ENCODE data around the gene GKAP1. TPM values are rescaled to one million over a fixed set of nuclear protein-coding genes. Genes with fewer than 3 reads are reported as not detected.

Gene GKAP1
- total RNA-seq, 1 donor from 2014 or later: 3.5 TPM

DNA sequence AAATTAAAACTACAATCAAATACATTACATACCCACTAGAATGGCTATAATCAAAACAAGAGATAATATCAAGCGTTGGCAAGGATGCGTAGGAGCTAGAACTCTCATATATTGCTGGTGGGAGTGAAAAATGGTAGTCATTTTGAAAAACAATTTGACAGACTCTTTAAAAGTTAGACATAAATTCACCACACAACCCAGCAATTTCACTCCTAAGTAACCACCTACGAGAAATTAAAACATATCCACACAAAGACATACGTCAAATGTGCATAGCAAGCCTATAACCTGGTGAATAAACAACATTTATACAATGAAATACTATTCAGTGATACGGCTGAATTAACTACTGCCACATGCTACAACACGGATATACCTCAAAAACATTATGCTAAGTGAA lies 44.7 kb downstream of the GKAP1 start:
- DNase-seq (ENCODE audit: low spot score): no peak
- no peaks in the 10 kb centered on the region for H3K4me1 Mint-ChIP-seq (ENCODE audit: unreplicated experiment)
- H3K9me3 Mint-ChIP-seq (ENCODE audit: unreplicated experiment): no peaks in the 10 kb centered on the region
- TF ChIP-seq, protein P1, sequence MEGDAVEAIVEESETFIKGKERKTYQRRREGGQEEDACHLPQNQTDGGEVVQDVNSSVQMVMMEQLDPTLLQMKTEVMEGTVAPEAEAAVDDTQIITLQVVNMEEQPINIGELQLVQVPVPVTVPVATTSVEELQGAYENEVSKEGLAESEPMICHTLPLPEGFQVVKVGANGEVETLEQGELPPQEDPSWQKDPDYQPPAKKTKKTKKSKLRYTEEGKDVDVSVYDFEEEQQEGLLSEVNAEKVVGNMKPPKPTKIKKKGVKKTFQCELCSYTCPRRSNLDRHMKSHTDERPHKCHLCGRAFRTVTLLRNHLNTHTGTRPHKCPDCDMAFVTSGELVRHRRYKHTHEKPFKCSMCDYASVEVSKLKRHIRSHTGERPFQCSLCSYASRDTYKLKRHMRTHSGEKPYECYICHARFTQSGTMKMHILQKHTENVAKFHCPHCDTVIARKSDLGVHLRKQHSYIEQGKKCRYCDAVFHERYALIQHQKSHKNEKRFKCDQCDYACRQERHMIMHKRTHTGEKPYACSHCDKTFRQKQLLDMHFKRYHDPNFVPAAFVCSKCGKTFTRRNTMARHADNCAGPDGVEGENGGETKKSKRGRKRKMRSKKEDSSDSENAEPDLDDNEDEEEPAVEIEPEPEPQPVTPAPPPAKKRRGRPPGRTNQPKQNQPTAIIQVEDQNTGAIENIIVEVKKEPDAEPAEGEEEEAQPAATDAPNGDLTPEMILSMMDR (IDR thresholded peaks at IDR 0.05; ENCODE audit: unreplicated experiment): no peak
- no peak overlapping the region for H3K4me3 Mint-ChIP-seq (ENCODE audit: unreplicated experiment)
- no peaks in the 10 kb centered on the region for H3K27me3 Mint-ChIP-seq (ENCODE audit: unreplicated experiment)
- H3K36me3 Mint-ChIP-seq (ENCODE audit: low read depth, unreplicated experiment): no peaks in the 10 kb centered on the region
- no peak overlapping the region for H3K27ac Mint-ChIP-seq (ENCODE audit: unreplicated experiment)

DNA sequence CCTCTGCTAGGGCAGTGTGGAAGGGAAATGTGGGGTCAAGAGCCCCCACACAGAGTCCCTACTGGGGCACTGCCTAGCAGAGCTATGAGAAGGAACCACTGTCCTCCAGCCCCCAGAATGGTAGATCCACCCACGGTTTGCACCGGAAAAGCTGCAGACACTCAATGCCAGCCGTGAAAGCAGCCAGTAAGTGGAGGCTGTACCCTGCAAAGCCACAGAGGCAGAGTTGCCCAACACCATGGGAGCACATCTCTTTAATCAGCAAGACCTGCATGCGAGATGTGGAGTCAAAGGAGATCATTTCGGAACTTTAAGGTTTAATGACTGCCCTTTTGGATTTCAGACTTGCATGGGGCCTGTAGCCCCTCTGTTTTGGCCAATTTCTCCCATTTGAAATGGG lies 52.2 kb downstream of the GKAP1 start:
- TF ChIP-seq, protein P1 (IDR thresholded peaks at IDR 0.05; ENCODE audit: unreplicated experiment): no peak
- H3K36me3 Mint-ChIP-seq (ENCODE audit: low read depth, unreplicated experiment): no peaks in the 10 kb centered on the region
- H3K9me3 Mint-ChIP-seq (ENCODE audit: unreplicated experiment): no peaks in the 10 kb centered on the region
- no peak overlapping the region for H3K4me3 Mint-ChIP-seq (ENCODE audit: unreplicated experiment)
- no peak overlapping the region for H3K27ac Mint-ChIP-seq (ENCODE audit: unreplicated experiment)
- H3K27me3 Mint-ChIP-seq (ENCODE audit: unreplicated experiment): no peaks in the 10 kb centered on the region
- no peaks in the 10 kb centered on the region for H3K4me1 Mint-ChIP-seq (ENCODE audit: unreplicated experiment)
- no peak for DNase-seq (ENCODE audit: low spot score)

DNA sequence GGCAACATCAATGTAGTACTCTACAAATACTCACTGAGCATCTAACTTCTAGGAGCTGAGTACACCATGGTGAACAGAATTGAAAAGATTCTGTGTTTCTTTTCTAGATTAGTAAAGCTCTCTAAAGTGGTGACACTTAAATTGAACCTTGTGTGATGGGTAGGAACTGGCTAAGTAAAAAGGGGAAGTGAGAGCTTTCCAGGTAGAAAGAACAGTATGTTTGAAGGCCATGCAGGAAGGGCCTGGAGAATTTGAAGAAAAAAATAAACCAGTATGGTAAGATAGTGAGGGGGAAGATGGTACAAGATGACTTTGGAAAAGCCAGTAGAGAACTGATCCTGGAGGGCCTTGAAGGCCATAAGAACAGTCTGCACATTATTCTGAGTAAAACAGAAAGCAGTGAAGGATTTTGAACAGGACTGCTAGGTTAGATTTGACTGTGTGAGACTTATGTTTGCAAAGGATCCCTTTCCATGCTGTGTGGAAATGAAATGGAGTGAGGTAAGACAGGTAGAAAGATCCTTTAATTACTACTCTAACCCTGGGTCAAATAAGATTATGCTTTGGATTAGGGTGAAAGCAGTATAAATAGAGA lies 63.1 kb downstream of the GKAP1 start:
- H3K36me3 Mint-ChIP-seq (ENCODE audit: low read depth, unreplicated experiment): no peaks in the 10 kb centered on the region
- no peak overlapping the region for H3K4me3 Mint-ChIP-seq (ENCODE audit: unreplicated experiment)
- no peaks in the 10 kb centered on the region for H3K27me3 Mint-ChIP-seq (ENCODE audit: unreplicated experiment)
- H3K27ac Mint-ChIP-seq (ENCODE audit: unreplicated experiment): no peak overlapping the region
- DNase-seq (ENCODE audit: low spot score): no peak
- TF ChIP-seq, protein P1 (IDR thresholded peaks at IDR 0.05; ENCODE audit: unreplicated experiment): no peak
- no peaks in the 10 kb centered on the region for H3K4me1 Mint-ChIP-seq (ENCODE audit: unreplicated experiment)
- no peaks in the 10 kb centered on the region for H3K9me3 Mint-ChIP-seq (ENCODE audit: unreplicated experiment)

DNA sequence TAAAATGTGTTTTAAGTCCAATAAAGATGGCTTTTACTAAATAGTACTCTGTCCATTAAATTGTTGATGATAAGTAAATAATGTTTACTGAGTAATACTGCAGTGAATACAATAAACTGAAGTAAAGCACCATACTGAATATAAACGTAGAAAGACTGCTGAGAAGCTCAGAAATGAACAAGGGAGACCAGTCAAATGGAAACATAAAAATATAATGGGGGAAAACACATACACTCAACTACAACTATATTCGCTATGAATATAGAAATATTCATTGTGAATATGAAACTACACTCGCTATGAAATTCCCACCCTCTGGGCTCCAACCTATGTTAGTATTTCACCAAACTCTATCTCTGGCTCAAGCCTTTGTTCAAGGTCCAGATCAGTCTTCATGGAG lies 67.9 kb downstream of the GKAP1 start:
- Mint-ChIP-seq H3K9me3 (ENCODE audit: unreplicated experiment) (no peaks in the 10 kb centered on the region), H3K4me1 (ENCODE audit: unreplicated experiment) (no peaks in the 10 kb centered on the region), H3K4me3 (ENCODE audit: unreplicated experiment) (no peak overlapping the region), H3K27ac (ENCODE audit: unreplicated experiment) (no peak overlapping the region), H3K36me3 (ENCODE audit: low read depth, unreplicated experiment) (no peaks in the 10 kb centered on the region), H3K27me3 (ENCODE audit: unreplicated experiment) (no peaks in the 10 kb centered on the region)
- TF ChIP-seq, protein P1 (IDR thresholded peaks at IDR 0.05; ENCODE audit: unreplicated experiment): no peak
- no peak for DNase-seq (ENCODE audit: low spot score)

DNA sequence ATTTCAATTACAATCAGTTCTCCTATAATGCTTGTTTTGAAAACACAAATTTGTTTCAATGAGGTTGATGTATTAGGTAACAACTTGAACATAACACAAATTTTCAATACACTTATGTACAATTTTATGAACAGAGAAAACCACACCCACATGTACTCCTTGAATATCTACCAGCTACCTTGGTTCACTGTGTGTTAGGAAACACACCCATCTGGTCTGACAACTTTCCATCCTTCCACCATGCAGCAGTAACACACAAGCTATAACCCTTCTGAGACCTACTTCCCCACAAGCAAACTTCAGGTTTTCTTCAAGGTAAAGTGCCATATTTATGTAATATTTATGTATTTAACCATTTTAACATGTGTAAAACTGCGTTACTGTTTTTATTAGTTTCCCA lies 73.4 kb downstream of the GKAP1 start:
- Mint-ChIP-seq H3K36me3 (ENCODE audit: low read depth, unreplicated experiment) (no peaks in the 10 kb centered on the region), H3K27me3 (ENCODE audit: unreplicated experiment) (no peaks in the 10 kb centered on the region), H3K9me3 (ENCODE audit: unreplicated experiment) (no peaks in the 10 kb centered on the region), H3K4me1 (ENCODE audit: unreplicated experiment) (no peaks in the 10 kb centered on the region), H3K4me3 (ENCODE audit: unreplicated experiment) (no peak overlapping the region), H3K27ac (ENCODE audit: unreplicated experiment) (no peak overlapping the region)
- TF ChIP-seq, protein P1 (IDR thresholded peaks at IDR 0.05; ENCODE audit: unreplicated experiment): no peak
- DNase-seq (ENCODE audit: low spot score): no peak
